Activated naive CD8-positive, alpha-beta T cell treated with anti-CD3 and anti-CD28 coated beads, Interleukin-2, amount 50 U/mL, for 24 hours (primary cell): ENCODE measurements around the gene MFRP.

Experiments used
- ATAC-seq: fragments of 150-1000 bp; cut with Tn5 transposase; one replicate; pipeline ENCODE4 v1.10.0; 2021
- DNase-seq: peaks from one replicate; pipeline ENCODE4 v3.0.0; 2021
- H3K27ac Mint-ChIP-seq: one replicate; pipeline ENCODE4 v1.8.0; 2021; ENCODE audit warnings: mild to moderate bottlenecking, mixed read lengths
- H3K27me3 Mint-ChIP-seq: one replicate; pipeline ENCODE4 v1.8.0; 2021; ENCODE audit warnings: mixed read lengths
- H3K36me3 Mint-ChIP-seq: one replicate; pipeline ENCODE4 v1.8.0; 2021; ENCODE audit warnings: low read depth, mixed read lengths
- H3K4me1 Mint-ChIP-seq: one replicate; pipeline ENCODE4 v1.8.0; 2021; ENCODE audit warnings: mixed read lengths
- H3K4me3 Mint-ChIP-seq: one replicate; pipeline ENCODE4 v1.8.0; 2021; ENCODE audit warnings: mild to moderate bottlenecking, moderate library complexity, mixed read lengths
- H3K9me3 Mint-ChIP-seq: one replicate; pipeline ENCODE4 v1.8.0; 2021; ENCODE audit warnings: mixed read lengths

Gene MFRP

DNA sequence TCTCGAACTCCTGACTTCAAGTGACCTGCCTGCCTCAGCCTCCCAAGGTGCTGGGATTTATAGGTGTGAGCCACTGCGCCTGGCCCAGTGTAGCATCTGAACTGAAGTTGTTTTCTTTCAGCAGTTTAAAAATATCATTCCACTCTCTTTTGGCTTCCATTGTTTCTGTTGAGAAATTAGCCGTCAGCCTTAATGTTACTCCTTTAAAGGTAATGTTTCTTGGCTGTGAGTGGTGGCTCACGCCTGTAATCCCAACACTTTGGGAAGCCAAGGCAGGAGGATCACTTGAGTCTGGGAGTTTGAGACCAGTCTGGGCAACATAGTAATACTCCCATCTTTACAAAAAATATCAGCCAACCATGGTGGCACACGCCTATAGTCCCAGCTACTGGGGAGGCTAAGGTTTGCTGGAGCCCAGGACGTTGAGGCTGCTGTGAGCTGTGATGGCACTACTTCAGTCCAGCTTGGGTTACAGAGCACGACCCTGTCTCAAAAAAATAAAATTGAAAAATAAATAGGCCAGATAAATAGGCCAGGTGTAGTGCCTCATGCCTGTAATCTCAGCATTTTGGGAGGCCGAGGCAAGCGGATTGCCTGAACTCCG, 55.5 kb downstream of the MFRP start:
- H3K27ac Mint-ChIP-seq = no peak overlapping the region
- H3K27me3 Mint-ChIP-seq = no peaks in the 10 kb centered on the region
- H3K4me1 Mint-ChIP-seq = no peaks in the 10 kb centered on the region
- ATAC-seq = no peak
- DNase-seq = no peak
- H3K9me3 Mint-ChIP-seq = no peaks in the 10 kb centered on the region
- H3K4me3 Mint-ChIP-seq = no peak overlapping the region
- H3K36me3 Mint-ChIP-seq = peaks cover 24% of the 10 kb centered on the region
